GM21423 (cell line): ENCODE results near the gene SMIM35.
A peak's percentile ranks its signal among the peaks of the same experiment; 100 is the strongest.

Experiments used
- ATAC-seq: cut with Tn5 transposase; IDR thresholded peaks from one replicate; pipeline ENCODE4 v1.9.1; 2021; ENCODE audit warnings: mild to moderate bottlenecking, moderate library complexity; ENCODE audit not compliant: unreplicated experiment

SMIM35 gene

DNA sequence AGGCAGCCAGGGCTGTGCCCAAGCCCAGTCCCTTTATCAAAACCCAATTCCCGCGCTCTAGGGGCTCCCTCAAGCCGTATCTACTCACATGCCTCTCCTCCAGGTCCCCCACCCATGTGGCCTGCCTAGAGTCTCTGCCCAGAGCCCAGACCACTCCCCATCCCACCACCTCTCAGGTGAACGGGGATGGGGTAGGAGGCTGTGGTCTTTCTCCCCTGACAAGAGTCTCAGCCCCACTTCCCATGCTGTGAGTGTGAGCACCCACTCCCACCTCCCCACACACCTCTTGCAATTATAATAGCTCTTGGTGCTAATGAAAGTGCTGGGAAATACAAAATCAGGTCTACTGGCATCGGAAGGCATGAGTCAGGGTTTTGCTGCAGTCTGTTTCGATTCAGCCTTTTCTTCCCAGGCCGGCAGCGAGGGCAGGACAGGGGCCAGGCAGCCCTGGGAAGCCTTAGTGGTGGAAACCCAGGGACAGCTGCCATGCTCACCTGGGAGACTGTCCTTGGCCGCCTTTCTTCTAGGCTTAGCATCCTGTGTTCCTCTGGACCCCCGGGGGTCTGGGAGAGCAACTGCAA is 26.6 kb downstream of the SMIM35 start:
- ATAC-seq = no peak

DNA sequence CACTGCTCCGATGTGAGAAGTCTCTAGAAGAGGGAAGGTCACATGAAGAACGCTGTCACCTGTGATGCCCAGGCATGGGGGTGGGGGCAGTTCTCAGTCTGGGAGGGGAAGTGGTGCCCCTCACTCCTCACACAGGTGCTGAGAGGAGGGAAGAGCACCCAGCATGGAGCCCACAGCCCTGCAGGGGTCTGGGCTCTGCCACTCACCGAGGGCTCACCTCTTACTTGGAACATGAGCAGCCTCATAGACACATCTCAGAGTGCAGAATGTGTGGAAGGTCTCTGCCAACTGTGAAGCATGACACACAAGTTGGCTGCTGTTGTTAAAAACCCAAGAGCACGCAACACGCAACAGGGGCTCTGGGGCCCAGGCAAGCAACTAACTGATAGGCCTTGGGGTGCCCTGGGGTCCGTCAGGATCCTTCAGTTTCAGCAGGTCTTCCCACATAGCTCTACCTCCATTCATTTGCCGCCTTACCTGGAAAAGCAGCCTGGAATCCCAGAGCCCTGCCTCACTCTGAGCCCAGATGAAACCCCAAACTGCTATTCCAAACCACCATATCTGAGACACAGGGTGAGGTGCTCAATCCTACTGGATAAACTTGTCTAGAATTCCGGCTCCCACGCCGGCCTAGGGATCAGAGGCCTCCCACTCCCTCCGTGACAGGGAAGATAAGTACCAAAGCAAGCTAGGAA is 27.4 kb downstream of the SMIM35 start:
- ATAC-seq = no peak

DNA sequence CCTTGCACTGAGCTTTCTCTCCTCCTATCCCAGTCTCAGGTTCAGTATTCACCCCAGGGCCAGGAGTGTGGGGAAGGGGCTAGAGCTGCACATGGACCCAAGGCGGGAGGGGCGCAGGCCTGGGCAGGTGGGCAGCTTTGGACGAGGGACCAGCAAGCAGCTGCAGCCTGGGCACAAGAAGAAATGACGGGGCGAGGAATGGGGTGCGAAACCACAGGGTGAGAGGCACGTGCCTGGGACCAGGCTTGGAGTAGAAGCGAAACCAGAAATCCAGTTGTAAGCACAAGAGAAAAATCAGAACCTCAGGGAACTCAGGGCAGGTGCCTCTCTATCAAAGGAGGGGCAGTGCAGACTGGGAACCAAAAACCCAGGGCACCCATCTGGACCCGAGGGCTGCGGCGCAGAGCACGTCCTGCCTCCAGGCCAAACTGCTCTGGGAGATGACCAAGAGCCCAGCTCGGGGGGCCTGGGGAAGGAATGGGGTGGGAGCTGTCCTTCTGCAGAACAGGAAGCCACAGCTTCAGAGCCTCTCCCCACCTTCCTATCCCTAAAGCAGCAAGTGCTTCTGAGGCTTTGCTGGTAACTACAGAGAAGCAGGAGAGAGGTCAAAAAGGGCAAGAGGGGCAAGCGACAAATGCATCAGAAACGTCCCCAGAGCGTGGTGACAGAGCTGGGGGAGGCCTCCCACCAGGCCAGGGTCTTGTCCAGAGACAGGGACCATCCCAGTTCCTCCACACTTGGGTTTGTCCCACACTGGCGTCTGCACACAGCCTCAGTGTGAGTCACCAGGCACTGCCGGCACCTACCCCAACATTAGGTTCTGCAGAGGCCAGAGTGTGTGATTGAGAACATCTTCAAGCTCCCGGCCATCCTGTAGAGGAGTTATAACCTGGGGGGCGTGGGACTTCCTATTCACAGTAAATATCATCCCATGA is 28.2 kb downstream of the SMIM35 start:
- no peak for ATAC-seq

DNA sequence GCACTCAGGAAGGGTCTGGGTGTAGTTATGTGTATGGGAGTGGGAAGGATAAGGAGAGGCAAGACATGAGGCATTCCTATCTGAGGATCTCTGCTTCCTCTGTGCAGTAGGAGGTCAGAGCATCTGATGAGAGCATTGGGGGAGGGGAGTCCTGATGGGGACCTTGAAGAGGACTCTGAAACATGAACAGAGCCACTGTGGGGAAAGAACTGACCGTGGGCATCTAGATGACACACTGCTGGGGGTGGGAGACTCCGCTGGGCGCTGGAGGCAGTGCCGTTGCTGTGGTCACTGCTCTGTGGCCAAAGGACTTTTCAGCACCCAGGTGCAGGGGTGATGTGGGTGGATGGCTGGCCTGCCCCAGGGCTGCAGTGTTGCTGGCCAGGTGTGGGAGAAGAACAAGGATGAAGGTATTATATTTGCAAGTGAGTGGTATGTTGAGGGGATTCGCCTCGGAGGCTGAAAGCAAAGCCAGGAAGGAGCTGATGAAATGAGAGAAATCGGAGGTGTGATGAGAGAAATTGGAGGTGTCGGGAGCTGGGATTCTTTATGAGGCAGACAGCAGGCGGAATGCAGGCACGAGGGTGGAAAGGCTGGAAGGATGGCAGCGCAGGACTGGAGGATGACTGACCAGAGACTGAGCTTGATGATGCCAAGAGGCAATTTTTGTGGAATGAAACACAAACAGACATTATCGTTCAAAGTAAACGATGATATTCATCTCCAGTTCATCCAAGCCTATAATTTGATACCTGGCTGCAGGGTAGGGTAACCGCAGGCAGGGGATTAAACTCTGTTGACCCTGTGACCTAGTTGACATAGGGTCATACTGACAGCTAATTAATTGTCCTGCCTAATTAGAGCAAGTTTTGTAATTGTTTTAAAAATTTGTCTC is 29.3 kb downstream of the SMIM35 start:
- no peak for ATAC-seq

DNA sequence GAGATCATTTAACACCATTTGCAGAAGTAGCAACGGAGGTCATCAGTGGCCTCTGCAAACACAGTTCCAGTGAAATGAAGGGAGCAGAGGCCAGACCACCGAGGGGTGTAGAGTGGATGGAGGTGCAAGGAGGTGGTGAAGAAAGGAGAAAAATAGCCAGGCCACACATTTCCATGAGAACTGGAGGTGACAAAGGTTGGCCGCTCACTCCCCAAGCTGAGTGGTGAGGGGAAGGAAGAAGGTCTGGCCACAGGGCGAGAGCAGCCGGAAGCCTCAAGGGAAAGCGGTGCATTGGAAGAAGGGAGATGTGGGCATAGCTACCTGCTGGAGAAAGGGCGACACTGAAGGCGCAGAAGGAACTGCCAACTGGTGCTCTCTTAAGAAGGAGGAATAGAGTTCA is 30.0 kb downstream of the SMIM35 start:
- no peak for ATAC-seq

DNA sequence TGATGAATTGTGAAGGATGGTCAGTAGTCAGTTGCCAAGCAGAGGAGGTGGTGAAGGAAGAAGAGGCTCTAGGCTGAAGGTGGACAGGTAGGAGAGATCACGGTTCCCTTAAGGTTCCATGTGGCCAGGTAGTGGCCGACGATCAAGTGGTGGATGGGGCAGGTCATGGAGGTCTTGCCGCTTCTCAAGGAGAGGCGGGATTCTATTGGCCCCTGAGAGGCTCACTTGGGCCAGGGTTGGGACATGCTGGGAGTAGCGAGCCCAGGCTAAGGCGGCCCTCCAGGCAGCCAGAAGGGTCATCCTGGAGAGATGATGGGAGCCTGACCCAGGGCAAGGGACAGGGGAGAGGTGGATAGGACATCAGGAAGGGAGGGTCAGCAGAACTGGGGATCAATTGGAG is 30.8 kb downstream of the SMIM35 start:
- no peak for ATAC-seq

DNA sequence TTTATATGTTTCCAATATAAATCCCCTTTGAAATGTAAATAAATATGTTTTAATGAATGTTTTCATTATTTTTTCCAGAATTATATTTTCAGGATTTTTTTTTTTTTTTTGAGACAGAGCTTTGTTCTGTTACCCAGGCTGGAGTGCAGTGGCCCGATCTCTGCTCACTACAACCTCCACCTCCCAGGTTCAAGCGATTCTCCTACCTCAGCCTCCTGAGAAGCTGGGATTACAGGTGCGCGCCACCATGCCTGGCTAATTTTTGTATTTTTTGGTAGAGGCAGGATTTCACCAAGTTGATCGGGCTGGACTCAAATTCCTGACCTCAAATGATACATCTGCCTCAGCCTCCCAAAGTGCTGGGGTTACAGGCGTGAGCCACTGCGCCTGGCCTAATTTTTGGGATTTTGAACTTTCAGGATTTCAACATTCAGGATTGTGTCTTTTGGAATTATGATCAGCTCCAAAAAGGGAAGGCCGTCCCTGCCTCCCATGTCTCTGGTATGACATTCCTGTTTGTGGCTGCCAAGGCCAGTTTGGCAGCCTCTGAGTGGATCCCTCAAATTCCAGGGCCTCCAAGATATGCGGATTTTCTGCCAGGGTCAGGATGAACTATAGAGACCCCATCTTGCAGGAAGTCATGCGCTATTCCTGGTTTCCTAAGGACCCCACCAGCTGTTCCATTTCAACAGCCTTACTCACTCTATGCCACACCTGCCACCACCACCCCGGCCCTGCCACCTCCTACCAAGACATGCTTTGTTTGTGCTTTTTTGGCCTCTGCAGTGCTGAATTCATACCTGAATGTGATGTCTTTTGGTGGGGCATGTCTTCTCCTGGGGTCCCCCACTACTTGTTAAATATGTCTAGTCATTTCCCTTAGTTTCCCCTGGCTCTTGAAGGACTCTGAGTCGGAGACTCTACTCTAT is 31.8 kb downstream of the SMIM35 start:
- ATAC-seq = no peak

DNA sequence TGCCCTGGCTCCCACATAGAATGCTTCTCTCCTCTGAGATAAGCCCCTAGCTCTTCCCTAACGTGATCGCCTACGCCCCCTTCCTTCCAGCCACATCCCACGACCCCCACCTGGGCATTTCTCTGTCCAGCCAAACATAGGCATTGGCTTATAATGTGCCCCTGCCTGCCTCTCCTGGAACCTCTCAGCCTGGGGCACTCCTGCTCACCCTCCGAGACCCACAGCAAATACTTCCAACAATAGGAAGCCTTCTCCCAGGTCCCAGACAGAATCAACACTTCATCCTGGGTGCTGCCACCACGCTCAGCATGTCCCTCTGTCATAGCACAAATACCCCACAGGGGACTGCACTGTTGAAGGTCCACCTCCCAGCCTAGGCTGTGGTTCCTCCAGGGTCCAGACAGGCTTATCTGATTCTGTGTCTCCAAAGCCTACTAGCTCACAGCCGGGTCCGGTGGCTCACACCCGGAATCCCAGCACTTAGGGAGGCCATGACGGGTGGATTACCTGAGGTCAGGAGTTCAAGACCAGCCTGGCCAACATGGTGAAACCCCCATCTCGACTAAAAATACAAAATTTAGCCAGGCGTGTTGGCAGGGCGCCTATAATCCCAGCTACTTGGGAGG is 34.1 kb downstream of the SMIM35 start:
- ATAC-seq = no peak

DNA sequence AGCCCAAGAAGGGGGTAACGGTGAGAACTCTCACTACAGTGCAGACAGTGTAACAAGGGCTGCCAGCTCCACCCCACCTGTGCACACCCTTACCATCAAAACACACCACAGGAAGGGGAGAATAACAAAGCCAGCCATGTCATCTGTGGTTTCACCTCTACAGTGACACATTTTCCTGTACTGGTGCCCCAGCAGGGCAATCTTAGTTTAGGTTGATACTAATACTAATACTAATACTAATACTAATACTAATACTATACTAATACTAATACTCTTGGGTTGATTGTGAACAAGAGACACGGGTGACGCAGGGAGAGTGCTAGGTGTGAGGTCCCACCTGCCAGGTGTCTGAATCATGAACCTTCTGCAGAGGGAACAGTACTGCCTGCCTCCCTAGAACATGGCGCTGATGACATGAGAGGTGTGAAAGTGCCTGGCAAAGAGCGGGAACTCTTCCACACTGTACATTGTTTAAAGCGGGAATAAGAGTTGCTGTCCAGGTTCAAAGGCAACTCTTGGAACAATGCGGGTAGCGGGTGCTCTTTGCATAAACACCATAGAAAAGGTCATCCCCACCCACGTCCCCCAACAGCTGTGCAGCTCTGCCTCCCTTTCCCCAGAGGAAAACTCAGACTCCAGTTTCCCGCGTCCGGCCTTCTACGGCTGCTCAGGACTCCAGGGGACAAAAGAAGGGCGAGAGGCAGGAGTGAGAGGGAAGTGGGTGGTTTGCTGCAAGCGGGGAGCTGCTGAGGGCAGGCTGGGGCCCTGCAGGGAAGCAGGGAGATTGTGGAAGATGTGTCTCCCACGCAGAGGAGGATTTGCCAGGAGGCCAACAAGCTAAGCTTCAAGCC is 34.9 kb downstream of the SMIM35 start:
- ATAC-seq = peak; percentile 44

DNA sequence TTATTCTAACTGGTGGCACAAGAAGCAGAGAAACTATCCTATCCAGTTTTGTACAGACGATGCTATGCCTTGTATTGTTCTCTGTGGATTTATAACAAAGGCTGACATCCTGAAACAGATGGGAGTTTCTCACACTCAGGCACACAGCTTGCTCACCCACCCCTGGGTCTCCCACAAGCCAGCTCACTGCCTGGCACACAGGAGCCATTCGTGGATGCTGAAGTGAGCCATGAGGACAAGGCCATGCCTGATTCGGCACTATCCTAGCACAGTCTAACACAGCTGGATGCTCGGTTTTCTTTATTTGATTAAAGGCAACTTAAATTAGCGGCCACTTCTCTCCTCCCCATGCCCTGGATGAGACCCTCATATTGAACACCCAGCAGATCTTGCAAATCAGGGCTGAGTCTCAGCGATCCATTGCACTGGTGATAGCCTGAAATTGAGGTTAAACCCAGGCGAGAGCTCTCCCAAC is 35.6 kb downstream of the SMIM35 start:
- no peak for ATAC-seq

DNA sequence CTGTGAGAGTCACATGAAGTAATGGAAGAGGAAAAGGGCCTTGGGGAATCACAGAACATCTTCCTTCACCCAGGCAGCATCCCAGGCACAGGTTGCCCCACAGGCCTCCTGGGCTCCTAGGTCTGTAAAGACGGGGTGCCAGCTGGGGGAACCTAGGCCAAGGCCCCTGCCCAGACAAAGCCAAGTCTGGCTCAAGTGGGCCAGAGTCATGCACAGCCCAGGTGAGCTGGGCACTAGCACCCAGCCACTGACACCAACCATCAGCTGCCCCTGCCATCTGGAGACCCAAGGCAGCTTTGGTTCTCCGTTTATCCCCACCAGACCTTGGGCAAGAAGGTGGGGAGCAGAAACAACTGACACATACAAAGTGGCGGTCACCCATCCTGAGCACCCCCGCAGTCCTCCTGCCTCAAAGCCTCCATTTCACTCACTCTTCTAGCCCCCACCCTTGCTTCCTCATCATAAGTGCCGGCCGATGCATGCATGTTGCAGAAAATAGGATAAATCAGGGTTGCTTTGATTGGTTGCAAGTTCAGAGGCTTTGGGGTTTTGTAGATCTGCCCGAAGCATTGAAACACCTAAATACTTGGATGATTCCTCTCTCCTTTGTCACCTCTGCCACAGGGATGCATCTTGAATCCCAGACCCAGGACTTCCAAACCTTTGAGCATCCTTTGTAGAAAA is 36.4 kb downstream of the SMIM35 start:
- ATAC-seq = no peak

DNA sequence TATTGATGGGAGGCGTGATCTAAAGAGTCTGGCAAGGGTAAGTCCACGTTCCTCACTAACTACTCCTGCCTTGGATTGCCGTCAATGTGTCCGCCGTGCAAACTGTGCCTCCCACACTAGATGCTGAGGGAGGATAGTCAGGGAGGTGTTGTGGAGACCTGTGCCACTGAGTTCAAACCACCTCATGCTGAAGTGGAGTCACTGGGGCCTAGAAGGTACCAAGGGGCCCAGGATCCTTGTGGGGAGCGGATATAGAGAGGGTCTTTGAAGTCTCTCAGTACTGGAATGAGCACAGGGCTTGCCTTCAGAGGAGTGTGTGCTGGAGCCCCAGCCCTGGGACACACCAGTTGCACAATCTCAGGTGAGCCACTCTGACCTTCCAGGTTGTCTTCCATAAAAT is 37.0 kb downstream of the SMIM35 start:
- ATAC-seq = no peak

DNA sequence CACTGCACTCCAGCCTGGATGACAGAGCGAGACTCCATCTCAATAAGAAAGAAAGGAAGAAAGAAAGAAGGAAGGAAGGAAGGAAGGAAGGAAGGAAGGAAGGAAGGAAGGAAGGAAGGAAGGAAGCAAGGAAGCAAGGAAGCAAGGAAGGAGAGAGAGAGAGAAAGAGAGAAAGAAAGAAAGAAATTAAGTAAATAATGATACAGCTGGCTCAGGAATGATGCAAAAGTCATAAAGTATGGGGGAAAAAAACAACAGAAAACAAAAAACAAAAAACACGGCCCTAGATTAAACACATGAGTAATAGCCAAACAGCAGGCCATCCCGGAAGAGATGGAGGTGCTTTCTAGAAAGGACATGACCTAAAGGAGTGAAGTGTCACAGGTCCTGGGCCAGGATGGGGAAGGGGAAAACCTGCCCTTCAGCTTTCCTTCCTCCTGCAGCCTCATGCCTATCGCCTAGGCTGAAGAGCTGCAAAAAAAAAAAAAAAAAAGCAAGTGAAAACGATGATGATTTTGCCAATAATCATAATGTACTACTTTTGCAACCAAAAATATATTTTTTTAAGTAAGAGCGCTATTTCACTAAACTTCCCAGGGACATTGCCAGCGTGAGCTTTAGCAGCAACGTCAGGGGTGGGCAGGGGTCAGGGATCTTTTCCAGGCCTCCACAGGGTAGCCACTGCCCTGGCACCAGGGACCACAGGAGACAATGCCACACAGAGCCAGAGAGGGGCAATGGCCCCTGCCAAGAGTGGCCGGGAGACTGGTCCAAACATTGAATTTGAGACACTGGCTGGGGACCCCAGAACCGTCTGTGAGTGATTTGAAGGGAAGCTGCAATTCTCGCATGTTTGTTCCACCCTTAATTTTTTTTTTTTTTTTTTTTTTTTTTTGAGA is 38.0 kb downstream of the SMIM35 start:
- ATAC-seq = no peak

DNA sequence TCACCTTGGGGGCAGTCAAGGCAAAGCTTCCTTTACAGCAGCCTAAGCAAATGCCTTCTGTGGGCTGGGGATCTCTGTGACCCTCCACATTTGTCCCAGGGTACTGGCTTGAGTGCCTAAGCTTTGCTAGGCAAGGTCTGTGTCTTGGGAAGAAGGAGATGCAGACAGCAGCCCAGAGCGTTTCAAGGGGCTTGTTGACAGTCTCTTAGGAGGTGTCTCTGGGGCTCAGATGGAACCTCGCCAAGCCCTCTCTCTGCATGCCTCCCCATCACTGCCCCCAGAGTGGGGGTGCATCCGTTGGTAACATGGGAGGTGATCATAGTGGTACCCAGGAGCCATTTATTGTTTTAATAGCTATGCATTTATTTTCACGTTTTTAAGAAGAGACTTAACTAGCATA is 39.0 kb downstream of the SMIM35 start:
- ATAC-seq = no peak

DNA sequence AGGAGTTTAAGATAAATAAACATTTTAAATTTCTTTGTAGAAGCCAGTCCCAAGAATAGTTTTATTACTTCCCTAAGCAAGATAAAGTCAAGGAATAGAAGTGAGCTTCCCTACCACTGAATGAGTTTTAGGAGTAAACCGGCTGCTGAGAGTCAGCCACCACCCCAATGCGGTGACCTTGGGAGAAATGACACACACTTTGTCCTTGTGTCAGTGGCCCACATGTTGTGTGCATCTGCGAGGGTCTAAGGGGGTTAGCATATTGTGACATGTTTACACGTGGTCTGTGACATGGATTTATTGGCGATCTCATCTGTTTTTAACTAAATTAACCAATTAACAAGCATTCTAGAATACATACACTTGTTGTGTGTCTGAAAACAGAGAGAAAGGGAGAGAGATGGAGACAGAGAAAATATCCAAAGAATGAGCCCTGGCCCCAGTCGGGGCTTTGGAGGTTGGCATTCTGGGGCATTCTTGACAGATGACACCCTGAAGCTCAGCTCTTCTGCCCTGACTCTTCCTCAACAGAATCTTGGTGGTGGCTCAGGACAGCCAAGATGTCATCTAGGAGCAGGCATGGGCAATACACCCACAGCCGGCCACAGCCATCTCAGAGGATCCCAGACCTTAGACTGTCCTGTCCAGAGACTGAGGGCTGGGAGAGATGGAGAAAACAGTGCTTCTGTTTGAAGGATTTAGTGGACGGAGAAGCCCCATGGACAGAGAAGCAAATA is 39.6 kb downstream of the SMIM35 start:
- no peak for ATAC-seq
